ENCODE measurements around the gene TBK1.

DNA sequence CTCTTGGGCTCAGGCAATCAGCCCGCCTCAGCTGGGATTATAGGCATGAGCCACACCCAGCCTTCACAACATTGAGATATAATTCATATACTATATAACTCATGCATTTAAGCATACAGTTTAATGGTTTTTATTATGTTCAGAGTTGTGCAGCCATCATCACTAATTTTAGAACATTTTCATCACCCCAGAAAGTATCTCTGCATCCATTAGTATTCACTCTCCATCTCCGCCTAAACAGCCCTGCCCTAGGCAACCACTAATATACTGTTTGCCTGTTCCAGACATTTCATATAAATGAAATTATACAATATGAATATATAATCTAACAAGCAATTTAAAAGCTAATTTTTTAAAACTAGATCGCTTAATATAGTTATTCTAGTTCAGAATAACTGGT is 34.7 kb downstream of the TBK1 start:
- TF ChIP-seq CTCF (conservative IDR thresholded peaks at IDR 0.05 in 1 of 2, IDR thresholded peaks at IDR 0.05 in 1 of 2; ENCODE audit: extremely low read depth in 1 of 2, insufficient read depth in 1 of 2, low read depth in 1 of 2, low read length in 2 of 2), result no peak
- TF ChIP-seq EZH2 (IDR thresholded peaks at IDR 0.05; ENCODE audit: borderline replicate concordance, low read length), result no peak
